T-cell (primary cell): ENCODE measurements around the gene TMBIM4. TPM values are rescaled to one million over a fixed set of nuclear protein-coding genes. Genes with fewer than 3 reads are reported as not detected.

Source experiments
- ATAC-seq, 4 experiments: fragments of 200-7000 bp in 3 of 4; fragments of 150-1000 bp in 1 of 4; cut with Tn5 transposase; replicated peaks in 1 of 4; 1 replicate in 3 of 4; 2 replicates in 1 of 4; pipeline ENCODE4 v1.10.0; 2021; ENCODE audit warnings: moderate library complexity in 3 of 4, mild to moderate bottlenecking in 2 of 4, moderate number of reproducible peaks in 1 of 4
- CTCF ChIA-PET, 2 donors: fragments of 300-600 bp; sonication (Branson Sonifier 250); formaldehyde crosslinking; loops; one replicate each; lab custom pipeline; 2022; ENCODE audit warnings: antibody characterized with exemption in 2 of 2; lab: Charles Lee
- POLR2A ChIA-PET, 2 donors: fragments of 300-600 bp; sonication (Branson Sonifier 250); formaldehyde crosslinking; loops; one replicate each; lab custom pipeline; 2022; ENCODE audit warnings: antibody characterized with exemption in 2 of 2; lab: Charles Lee
- DNase-seq, 35 experiments: peaks; one replicate each; pipeline versions ENCODE4 v3.0.0 to v3.0.0-alpha.2; 2013 to 2023
- H3K27ac ChIP-seq: one replicate; pipeline ENCODE4 v1.5.1; 2013; ENCODE audit warnings: low read length
- H3K27me3 ChIP-seq, 2 experiments: replicated peaks in 1 of 2; 1 replicate in 1 of 2; 2 replicates in 1 of 2; pipeline versions ENCODE4 v1.6.1 to v1.7.0; 2013; ENCODE audit warnings: low read length in 1 of 2, mixed read lengths in 1 of 2; ENCODE audit not compliant: control insufficient read depth in 2 of 2, insufficient read depth in 2 of 2; ENCODE audit errors: extremely low read depth in 1 of 2
- H3K36me3 ChIP-seq, 2 donors: 1 replicate in 1 of 2; 2 replicates in 1 of 2; pipeline versions ENCODE4 v1.6.1 to v1.7.0; 2013; ENCODE audit warnings: low read length in 1 of 2; ENCODE audit not compliant: control insufficient read depth in 2 of 2, insufficient read depth in 1 of 2; ENCODE audit errors: extremely low read depth in 1 of 2
- H3K4me1 ChIP-seq, 2 experiments: 1 replicate in 1 of 2; 2 replicates in 1 of 2; pipeline versions ENCODE4 v1.6.1 to v1.7.0; 2013; ENCODE audit warnings: low read length in 2 of 2, mixed read lengths in 1 of 2; ENCODE audit not compliant: insufficient read depth in 2 of 2, control insufficient read depth in 1 of 2; ENCODE audit errors: extremely low read depth in 1 of 2
- H3K4me3 ChIP-seq, 2 donors: 1 replicate in 1 of 2; 2 replicates in 1 of 2; pipeline versions ENCODE4 v1.5.1 to v1.7.0; 2013; ENCODE audit warnings: mild to moderate bottlenecking in 2 of 2, low read length in 1 of 2, moderate library complexity in 1 of 2; ENCODE audit not compliant: control insufficient read depth in 1 of 2; ENCODE audit errors: extremely low read depth in 1 of 2
- H3K9me3 ChIP-seq: 2 replicates; pipeline ENCODE4 v1.7.0; 2013
- H3K27ac Mint-ChIP-seq, 2 donors: one replicate each; pipeline ENCODE4 v1.8.0; 2020 to 2021; ENCODE audit warnings: mild to moderate bottlenecking in 2 of 2, mixed read lengths in 2 of 2
- H3K27me3 Mint-ChIP-seq, 2 donors: one replicate each; pipeline ENCODE4 v1.8.0; 2021 to 2022; ENCODE audit warnings: mixed read lengths in 2 of 2
- H3K36me3 Mint-ChIP-seq: one replicate; pipeline ENCODE4 v1.8.0; 2021; ENCODE audit warnings: mixed read lengths
- H3K4me1 Mint-ChIP-seq, 3 donors: one replicate each; pipeline ENCODE4 v1.8.0; 2020 to 2022; ENCODE audit warnings: mixed read lengths in 3 of 3, mild to moderate bottlenecking in 1 of 3
- H3K4me3 Mint-ChIP-seq, 3 donors: one replicate each; pipeline ENCODE4 v1.8.0; 2020 to 2022; ENCODE audit warnings: mild to moderate bottlenecking in 3 of 3, mixed read lengths in 3 of 3, moderate library complexity in 3 of 3
- H3K9me3 Mint-ChIP-seq, 3 donors: one replicate each; pipeline ENCODE4 v1.8.0; 2020 to 2022; ENCODE audit warnings: mixed read lengths in 3 of 3
- WGBS: methylation state at CpG from one replicate; pipeline ENCODE4 v1.1.5; 2013; ENCODE audit warnings: missing lambda C conversion rate; ENCODE audit not compliant: insufficient coverage; 5-methylcytosine and 5-hydroxymethylcytosine counted together
- total RNA-seq, 35 experiments: library from RNA in 6 of 35; stranded (reverse) in 6 of 35; fragments of 120-200 nt in 1 of 35; gene quantifications; one replicate each; pipeline versions ENCODE4 v1.2.1 to v1.2.4 and lab custom pipeline; 2013 to 2026

Gene TMBIM4
- total RNA-seq, 5 donors from 2014 or later (not counting 1 experiment from before 2014, with no cell fraction given) = 44.7 to 90.0 (median 76.7) TPM

- ChIA-PET POLR2A (no interaction called here), CTCF (no interaction called here)
- Histone ChIP-seq H3K4me1 (peaks cover 0 to 3% of the 10 kb centered on the region in 2 experiments), H3K27ac (no peak overlapping the region), H3K27me3 (peaks cover 0 to 18% of the 10 kb centered on the region in 2 experiments), H3K36me3 (no peaks in the 10 kb centered on the region), H3K4me3 (no peak overlapping the region), H3K9me3 (no peaks in the 10 kb centered on the region)
- H3K36me3 Mint-ChIP-seq = no peaks in the 10 kb centered on the region
- WGBS = no CpG with 5 or more reads among the region's 2 CpGs
- no peak overlapping the region for H3K4me3 Mint-ChIP-seq
- peaks cover 0 to 2% (median 0%) of the 10 kb centered on the region in 3 donors for H3K4me1 Mint-ChIP-seq
- peaks cover 39 to 41% of the 10 kb centered on the region in 2 donors for H3K27me3 Mint-ChIP-seq
- H3K27ac Mint-ChIP-seq = no peak overlapping the region
- no peaks in the 10 kb centered on the region for H3K9me3 Mint-ChIP-seq
- ATAC-seq = no peak
- DNase-seq = no peak
Observed at GRCh38 chr12:66194122-66194521, 24.3 kb upstream of the TMBIM4 start.

GRCh38 chr12:66191547-66192126 lies 21.8 kb upstream of the TMBIM4 start:
- Histone ChIP-seq H3K4me3 (no peak overlapping the region), H3K27me3 (peaks cover 0 to 31% of the 10 kb centered on the region in 2 experiments), H3K36me3 (no peaks in the 10 kb centered on the region), H3K9me3 (no peaks in the 10 kb centered on the region), H3K4me1 (peaks cover 0 to 10% of the 10 kb centered on the region in 2 experiments), H3K27ac (no peak overlapping the region)
- 87% methylated on average over 2 of the region's 7 CpGs for WGBS
- Mint-ChIP-seq H3K36me3 (no peaks in the 10 kb centered on the region), H3K4me3 (no peak overlapping the region), H3K9me3 (no peaks in the 10 kb centered on the region), H3K27me3 (peaks cover 54% of the 10 kb centered on the region in 2 donors), H3K27ac (no peak overlapping the region), H3K4me1 (peaks cover 7 to 13% (median 11%) of the 10 kb centered on the region in 3 donors)
- POLR2A ChIA-PET = no interaction called here
- no peak for ATAC-seq
- CTCF ChIA-PET = interaction anchor here in 1 of 2 donors (0.6 kb wide), 1 partner anchor 1196 kb away, joined by 3 read pairs; no protein-coding TSS in a partner anchor
- no peak for DNase-seq

- no peak overlapping the region for H3K4me3 ChIP-seq
- CTCF ChIA-PET = interaction anchor here (0.6 to 0.8 kb wide), 2 partner anchors 539 to 1195 kb away, joined by 3 read pairs; no protein-coding TSS in a partner anchor
- H3K27me3 ChIP-seq = peaks cover 0 to 30% of the 10 kb centered on the region in 2 experiments
- H3K4me1 Mint-ChIP-seq = peaks cover 7 to 13% (median 11%) of the 10 kb centered on the region in 3 donors
- H3K4me3 Mint-ChIP-seq = peak overlapping the region in 1 of 3 donors; percentile 84
- no peaks in the 10 kb centered on the region for H3K9me3 ChIP-seq
- peaks cover 0 to 10% of the 10 kb centered on the region in 2 experiments for H3K4me1 ChIP-seq
- DNase-seq (no peak), ATAC-seq (no peak)
- H3K27me3 Mint-ChIP-seq = peaks cover 59 to 60% of the 10 kb centered on the region in 2 donors
- H3K27ac ChIP-seq = no peak overlapping the region
- no CpG with 5 or more reads among the region's 1 CpG for WGBS
- no peaks in the 10 kb centered on the region for H3K36me3 Mint-ChIP-seq
- POLR2A ChIA-PET = interaction anchor here in 1 of 2 donors (0.7 kb wide), 1 partner anchor 505 kb away, joined by 6 read pairs; no protein-coding TSS in a partner anchor
- no peaks in the 10 kb centered on the region for H3K36me3 ChIP-seq
- H3K9me3 Mint-ChIP-seq = no peaks in the 10 kb centered on the region
- H3K27ac Mint-ChIP-seq = no peak overlapping the region
Observed at GRCh38 chr12:66190519-66191370, 20.9 kb upstream of the TMBIM4 start.

- H3K4me1 ChIP-seq = peaks cover 0 to 10% of the 10 kb centered on the region in 2 experiments
- DNase-seq (no peak), ATAC-seq (no peak)
- peaks cover 56 to 58% of the 10 kb centered on the region in 2 donors for H3K27me3 Mint-ChIP-seq
- H3K36me3 Mint-ChIP-seq = no peaks in the 10 kb centered on the region
- peaks cover 0 to 23% of the 10 kb centered on the region in 2 experiments for H3K27me3 ChIP-seq
- H3K9me3 ChIP-seq = no peaks in the 10 kb centered on the region
- H3K4me3 ChIP-seq = peak overlapping the region in 1 of 2 donors; percentile 83
- ChIA-PET POLR2A (interaction anchor here (0.7 kb wide), 3 partner anchors 13 to 1026 kb away, joined by 3 to 6 read pairs (median 4); no protein-coding TSS in a partner anchor), CTCF (interaction anchor here in 1 of 2 donors (0.8 kb wide), 1 partner anchor 540 kb away, joined by 3 read pairs; no protein-coding TSS in a partner anchor)
- peak overlapping the region in 2 of 3 donors; percentile 60 to 84 for H3K4me3 Mint-ChIP-seq
- WGBS = 100% methylated on average over 2 of the region's 6 CpGs
- no peak overlapping the region for H3K27ac ChIP-seq
- no peaks in the 10 kb centered on the region for H3K9me3 Mint-ChIP-seq
- H3K4me1 Mint-ChIP-seq = peaks cover 7 to 13% (median 11%) of the 10 kb centered on the region in 3 donors
- no peaks in the 10 kb centered on the region for H3K36me3 ChIP-seq
- no peak overlapping the region for H3K27ac Mint-ChIP-seq
Observed at GRCh38 chr12:66189889-66190288, 20.1 kb upstream of the TMBIM4 start.

- CTCF ChIA-PET = no interaction called here
- Mint-ChIP-seq H3K27me3 (peaks cover 56 to 60% of the 10 kb centered on the region in 2 donors), H3K27ac (no peak overlapping the region), H3K4me3 (peak overlapping the region; percentile 60 to 84 (median 60)), H3K4me1 (peaks cover 7 to 13% (median 11%) of the 10 kb centered on the region in 3 donors), H3K36me3 (peaks cover 4% of the 10 kb centered on the region), H3K9me3 (peaks cover 0 to 4% (median 4%) of the 10 kb centered on the region in 3 donors)
- 3% methylated on average over 11 of the region's 18 CpGs for WGBS
- ATAC-seq (no peak), DNase-seq (no peak)
- Histone ChIP-seq H3K4me3 (peak overlapping the region in 1 of 2 donors; percentile 83), H3K4me1 (peaks cover 0 to 10% of the 10 kb centered on the region in 2 experiments), H3K36me3 (no peaks in the 10 kb centered on the region), H3K27ac (no peak overlapping the region), H3K27me3 (peaks cover 0 to 23% of the 10 kb centered on the region in 2 experiments), H3K9me3 (no peaks in the 10 kb centered on the region)
- POLR2A ChIA-PET = no interaction called here
Observed at GRCh38 chr12:66189486-66189843, 19.7 kb upstream of the TMBIM4 start.
